Measurements from ENCODE around the gene OSBPL3.

GRCh38 chr7:24778543-24779282 lies 201.3 kb downstream of the OSBPL3 start:
- TF ChIP-seq CTCF (IDR thresholded peaks at IDR 0.05; ENCODE audit: poor library complexity, severe bottlenecking) (no peak), POLR2AphosphoS5 (IDR thresholded peaks at IDR 0.05) (no peak), SMC3 (conservative IDR thresholded peaks at IDR 0.05; ENCODE audit: poor library complexity) (no peak), MXI1 (conservative IDR thresholded peaks at IDR 0.05; ENCODE audit: poor library complexity, severe bottlenecking) (no peak), EZH2 (IDR thresholded peaks at IDR 0.05; ENCODE audit: borderline replicate concordance, insufficient read depth, low read length, poor library complexity, severe bottlenecking) (no peak)

All from neural cell (in vitro differentiated cells).